Liver (tissue), 9 donors: ENCODE results near the gene NLGN1. TPM values are rescaled to one million over a fixed set of nuclear protein-coding genes. Genes with fewer than 3 reads are reported as not detected.

Experiments
- DNase-seq: peaks from one replicate; pipeline ENCODE4 v3.0.0-alpha.2; 2017; ENCODE audit warnings: low spot score
- H3K27ac ChIP-seq, 2 donors: one replicate each; pipeline ENCODE4 v1.7.0; 2013; ENCODE audit warnings: inconsistent platforms in 2 of 2, low read length in 2 of 2, control low read depth in 1 of 2, low read depth in 1 of 2, mild to moderate bottlenecking in 1 of 2
- H3K27me3 ChIP-seq, 4 donors: one replicate each; pipeline versions ENCODE4 v1.6.1 to v1.7.0; 2013; ENCODE audit warnings: low read length in 3 of 4, inconsistent platforms in 1 of 4, mild to moderate bottlenecking in 1 of 4, moderate library complexity in 1 of 4; ENCODE audit not compliant: control insufficient read depth in 4 of 4, insufficient read depth in 4 of 4
- H3K36me3 ChIP-seq, 4 donors: one replicate each; pipeline versions ENCODE4 v1.6.1 to v1.7.0; 2013; ENCODE audit warnings: low read length in 3 of 4, mild to moderate bottlenecking in 3 of 4, low read depth in 1 of 4, moderate library complexity in 1 of 4; ENCODE audit not compliant: control insufficient read depth in 4 of 4, insufficient read depth in 3 of 4
- H3K4me1 ChIP-seq, 4 donors: one replicate each; pipeline versions ENCODE4 v1.6.1 to v1.7.0; 2013; ENCODE audit warnings: low read length in 3 of 4, mild to moderate bottlenecking in 3 of 4, moderate library complexity in 1 of 4; ENCODE audit not compliant: control insufficient read depth in 4 of 4, insufficient read depth in 4 of 4
- H3K4me3 ChIP-seq, 3 donors: one replicate each; pipeline versions ENCODE4 v1.6.1 to v1.7.0; 2013; ENCODE audit warnings: low read length in 3 of 3, control low read depth in 1 of 3, low read depth in 1 of 3, mild to moderate bottlenecking in 1 of 3
- H3K9ac ChIP-seq, 2 donors: one replicate each; pipeline ENCODE4 v1.7.0; 2013; ENCODE audit warnings: low read length in 2 of 2, mild to moderate bottlenecking in 2 of 2, moderate library complexity in 2 of 2, control low read depth in 1 of 2, low read depth in 1 of 2
- H3K9me3 ChIP-seq, 4 donors: one replicate each; pipeline versions ENCODE4 v1.6.1 to v1.7.0; 2013; ENCODE audit warnings: low read length in 3 of 4; ENCODE audit not compliant: control insufficient read depth in 4 of 4
- ATF3 ChIP-seq: IDR thresholded peaks from 2 replicates; pipeline ENCODE4 v1.6.1; 2016; ENCODE audit warnings: antibody characterized with exemption
- CTCF ChIP-seq: fragments of 150-350 bp; IDR thresholded peaks from 2 replicates; pipeline ENCODE4 v1.5.1; 2017; ENCODE audit warnings: improper control_type of control experiment, low read depth, low read length; ENCODE audit not compliant: missing input control
- EGR1 ChIP-seq, 2 donors: IDR thresholded peaks; 2 replicates each; pipeline ENCODE4 v1.6.1; 2016 to 2018; ENCODE audit warnings: antibody characterized with exemption in 2 of 2, low read depth in 2 of 2
- FOXA1 ChIP-seq: IDR thresholded peaks from 2 replicates; pipeline ENCODE4 v1.6.1; 2016; ENCODE audit warnings: antibody characterized with exemption
- FOXA2 ChIP-seq: IDR thresholded peaks from 2 replicates; pipeline ENCODE4 v1.6.1; 2016; ENCODE audit warnings: antibody characterized with exemption
- GABPA ChIP-seq, 2 donors: IDR thresholded peaks in 1 of 2; conservative IDR thresholded peaks in 1 of 2; 2 replicates each; pipeline ENCODE4 v1.6.1; 2016; ENCODE audit warnings: antibody characterized with exemption in 2 of 2, mild to moderate bottlenecking in 1 of 2, moderate library complexity in 1 of 2
- HNF4A ChIP-seq, 2 donors: conservative IDR thresholded peaks; 2 replicates each; pipeline ENCODE4 v1.6.1; 2016; ENCODE audit warnings: antibody characterized with exemption in 2 of 2, mild to moderate bottlenecking in 2 of 2
- HNF4G ChIP-seq: IDR thresholded peaks from 2 replicates; pipeline ENCODE4 v1.6.1; 2016; ENCODE audit warnings: antibody characterized with exemption
- JUND ChIP-seq, 2 donors: IDR thresholded peaks; 2 replicates each; pipeline ENCODE4 v1.6.1; 2016; ENCODE audit warnings: antibody characterized with exemption in 2 of 2
- MAX ChIP-seq: IDR thresholded peaks from 2 replicates; pipeline ENCODE4 v1.6.1; 2016; ENCODE audit warnings: antibody characterized with exemption
- NR2F2 ChIP-seq: IDR thresholded peaks from 2 replicates; pipeline ENCODE4 v1.6.1; 2016; ENCODE audit warnings: antibody characterized with exemption
- RAD21 ChIP-seq, 2 donors: IDR thresholded peaks; 2 replicates each; pipeline ENCODE4 v1.6.1; 2016; ENCODE audit warnings: antibody characterized with exemption in 2 of 2, mild to moderate bottlenecking in 2 of 2
- REST ChIP-seq: IDR thresholded peaks from 2 replicates; pipeline ENCODE4 v1.6.1; 2016; ENCODE audit warnings: antibody characterized with exemption, mild to moderate bottlenecking
- SP1 ChIP-seq: IDR thresholded peaks from 2 replicates; pipeline ENCODE4 v1.6.1; 2018; ENCODE audit warnings: antibody characterized with exemption, mild to moderate bottlenecking
- TAF1 ChIP-seq: conservative IDR thresholded peaks from 2 replicates; pipeline ENCODE4 v1.6.1; 2016; ENCODE audit warnings: antibody characterized with exemption, mild to moderate bottlenecking
- YY1 ChIP-seq: IDR thresholded peaks from 2 replicates; pipeline ENCODE4 v1.6.1; 2016; ENCODE audit warnings: antibody characterized with exemption, mild to moderate bottlenecking
- WGBS: extraction: QIAGEN DNeasy Blood & Tissue Kit; methylation state at CpG from one replicate; pipeline ENCODE4 v1.1.7; 2013; 5-methylcytosine and 5-hydroxymethylcytosine counted together
- polyA plus RNA-seq, 2 donors: library from polyadenylated mRNA; stranded (reverse) in 1 of 2; unstranded in 1 of 2; fragments of 200-250 nt in 1 of 2; fragments of >200 nt in 1 of 2; fragmentation: Nextera tagmentation in 1 of 2; extraction: Ambion mirVana in 1 of 2; gene quantifications; one replicate each; pipeline versions ENCODE4 v1.2.1 to v1.2.3, GENCODE V29; 2013 to 2015
- total RNA-seq, 2 donors: library from RNA; depleted of rRNA; stranded (reverse); fragments of >200 nt; gene quantifications; one replicate each; pipeline ENCODE4 v1.2.3, GENCODE V29; 2014
- donor health status: healthy.
- donor health status: healthy.
- donor health status: healthy.
- donor health status: healthy.
- donor health status: healthy.

The NLGN1 gene
- total and polyA plus RNA-seq, 4 donors = 0.02 to 0.67 (median 0.37) TPM; not detected in 1

- H3K9ac ChIP-seq = no peak overlapping the region
- 97% methylated on average over 6 of the region's 6 CpGs for WGBS
These were observed 857.9 kb downstream of the NLGN1 start for GRCh38 chr3:174255454-174255853.

GRCh38 chr3:174266476-174266875 lies 868.9 kb downstream of the NLGN1 start:
- H3K27ac ChIP-seq = no peak overlapping the region
- no peaks in the 10 kb centered on the region for H3K9me3 ChIP-seq
- TF ChIP-seq YY1 (no peak), MAX (no peak), RAD21 (IDR thresholded peaks at IDR 0.05) (no peak), SP1 (no peak), CTCF (no peak), EGR1 (IDR thresholded peaks at IDR 0.05; ENCODE audit: low read depth in 2 of 2) (no peak), GABPA (IDR thresholded peaks at IDR 0.05 in 1 of 2, conservative IDR thresholded peaks at IDR 0.05 in 1 of 2) (no peak), NR2F2 (no peak), HNF4G (no peak), FOXA2 (no peak), FOXA1 (no peak), HNF4A (conservative IDR thresholded peaks at IDR 0.05) (no peak), ATF3 (no peak), TAF1 (no peak), JUND (IDR thresholded peaks at IDR 0.05) (no peak), REST (no peak)
- H3K4me1 ChIP-seq = no peaks in the 10 kb centered on the region
- WGBS = 94% methylated on average over 2 of the region's 2 CpGs
- H3K9ac ChIP-seq = no peak overlapping the region
- no peak for DNase-seq
- no peaks in the 10 kb centered on the region for H3K27me3 ChIP-seq
- H3K36me3 ChIP-seq = no peaks in the 10 kb centered on the region
- H3K4me3 ChIP-seq = no peak overlapping the region

More at GRCh38 chr3:174255454-174255853, 857.9 kb downstream of the NLGN1 start:
- Histone ChIP-seq H3K36me3 (no peaks in the 10 kb centered on the region), H3K27ac (no peak overlapping the region), H3K9me3 (peaks cover 0 to 2% (median 0%) of the 10 kb centered on the region in 4 donors), H3K4me1 (no peaks in the 10 kb centered on the region), H3K27me3 (no peaks in the 10 kb centered on the region), H3K4me3 (no peak overlapping the region)
- DNase-seq = no peak
- no peak for TF ChIP-seq EGR1 (IDR thresholded peaks at IDR 0.05; ENCODE audit: low read depth in 2 of 2)
- no peak for TF ChIP-seq ATF3
